DND-41 (cell line): Measurements from ENCODE around the gene DNASE1L3.

Experiments used
- EZH2 ChIP-seq: IDR thresholded peaks from 3 replicates; pipeline ENCODE4 v1.6.1; 2012; ENCODE audit warnings: borderline replicate concordance, low read depth, mild to moderate bottlenecking, moderate library complexity, low read length, inconsistent platforms; ENCODE audit not compliant: severe bottlenecking
- TF ChIP-seq, protein P1 (sequence below): IDR thresholded peaks from 2 replicates; pipeline ENCODE4 v1.5.1; 2012; ENCODE audit warnings: borderline replicate concordance, low read length, moderate library complexity, mild to moderate bottlenecking; ENCODE audit not compliant: poor library complexity, severe bottlenecking; ENCODE audit errors: extremely low read depth

DNA sequence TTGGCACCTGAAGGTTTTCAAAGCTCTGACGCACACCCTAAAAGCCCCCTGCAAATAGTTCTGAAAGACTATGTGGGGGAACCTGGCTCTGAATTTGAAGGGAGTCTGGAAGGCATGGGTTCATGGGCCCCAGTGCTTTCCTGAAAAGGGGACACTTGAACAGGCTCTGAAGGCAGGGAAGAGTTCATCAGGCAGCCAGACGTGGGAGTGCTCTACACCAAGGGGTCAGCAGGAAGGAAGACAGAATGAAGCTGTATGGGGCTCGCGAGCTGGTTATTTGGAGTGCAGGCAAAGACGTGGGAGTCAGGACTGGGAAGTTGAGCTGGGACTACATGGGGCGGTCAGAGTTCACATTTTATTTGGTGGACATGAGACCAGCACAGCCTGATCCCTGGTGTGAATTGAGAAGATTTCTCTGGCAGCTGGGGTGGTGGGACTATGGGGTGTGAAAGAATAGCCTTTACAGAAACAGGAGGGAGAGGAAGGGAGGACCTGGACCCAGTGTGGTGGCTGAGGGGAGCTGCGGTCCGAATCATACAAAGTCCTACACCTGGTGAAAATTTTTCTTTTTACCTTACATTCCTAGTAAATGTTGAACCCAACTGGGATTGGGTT, 39.4 kb upstream of the DNASE1L3 start:
- TF ChIP-seq, protein P1, sequence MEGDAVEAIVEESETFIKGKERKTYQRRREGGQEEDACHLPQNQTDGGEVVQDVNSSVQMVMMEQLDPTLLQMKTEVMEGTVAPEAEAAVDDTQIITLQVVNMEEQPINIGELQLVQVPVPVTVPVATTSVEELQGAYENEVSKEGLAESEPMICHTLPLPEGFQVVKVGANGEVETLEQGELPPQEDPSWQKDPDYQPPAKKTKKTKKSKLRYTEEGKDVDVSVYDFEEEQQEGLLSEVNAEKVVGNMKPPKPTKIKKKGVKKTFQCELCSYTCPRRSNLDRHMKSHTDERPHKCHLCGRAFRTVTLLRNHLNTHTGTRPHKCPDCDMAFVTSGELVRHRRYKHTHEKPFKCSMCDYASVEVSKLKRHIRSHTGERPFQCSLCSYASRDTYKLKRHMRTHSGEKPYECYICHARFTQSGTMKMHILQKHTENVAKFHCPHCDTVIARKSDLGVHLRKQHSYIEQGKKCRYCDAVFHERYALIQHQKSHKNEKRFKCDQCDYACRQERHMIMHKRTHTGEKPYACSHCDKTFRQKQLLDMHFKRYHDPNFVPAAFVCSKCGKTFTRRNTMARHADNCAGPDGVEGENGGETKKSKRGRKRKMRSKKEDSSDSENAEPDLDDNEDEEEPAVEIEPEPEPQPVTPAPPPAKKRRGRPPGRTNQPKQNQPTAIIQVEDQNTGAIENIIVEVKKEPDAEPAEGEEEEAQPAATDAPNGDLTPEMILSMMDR, result no peak
- TF ChIP-seq EZH2, result no peak
